ENCODE results near the gene BNIP3.

- TF ChIP-seq SIN3A (IDR thresholded peaks at IDR 0.05; ENCODE audit: borderline replicate concordance, insufficient read depth, low read length) = no peak
- TF ChIP-seq POLR2AphosphoS5 (IDR thresholded peaks at IDR 0.05; ENCODE audit: low read depth, low read length) = no peak
- TF ChIP-seq FOXP2 (optimal IDR thresholded peaks at IDR 0.05; ENCODE audit: borderline replicate concordance, extremely low read depth, extremely low read length, insufficient read depth) = no peak
Observed at GRCh38 chr10:131980321-131980720, 1.4 kb downstream of the BNIP3 start.

Data from PFSK-1 (cell line).